Measurements from ENCODE around the gene CDKAL1.
"Not testable (repeated sequence)": the region's sequence is repeated elsewhere in the genome, so short reads cannot be mapped to it uniquely, and the experiment has no call there.

CDKAL1 gene

GRCh38 chr6:20542927-20543602 is 8.8 kb downstream of the CDKAL1 start:
- FAIRE-seq (peak; percentile 91), DNase-seq (ENCODE audit: insufficient read length, low spot score) (no peak)
- TF ChIP-seq SPI1 (IDR thresholded peaks at IDR 0.05; ENCODE audit: low read depth, low read length), result no peak
- no peak for TF ChIP-seq POLR2A (IDR thresholded peaks at IDR 0.05; ENCODE audit: low read depth, low read length)
- TF ChIP-seq POLR2AphosphoS5 (IDR thresholded peaks at IDR 0.05; ENCODE audit: low read depth, low read length), result no peak
- no peak for TF ChIP-seq PAX5 (IDR thresholded peaks at IDR 0.05; ENCODE audit: insufficient read depth, low read length, severe bottlenecking)
- TF ChIP-seq POU2F2 (IDR thresholded peaks at IDR 0.05; ENCODE audit: low read depth, low read length), result no peak
- TF ChIP-seq TAF1 (IDR thresholded peaks at IDR 0.05; ENCODE audit: low read depth, low read length), result no peak

DNA sequence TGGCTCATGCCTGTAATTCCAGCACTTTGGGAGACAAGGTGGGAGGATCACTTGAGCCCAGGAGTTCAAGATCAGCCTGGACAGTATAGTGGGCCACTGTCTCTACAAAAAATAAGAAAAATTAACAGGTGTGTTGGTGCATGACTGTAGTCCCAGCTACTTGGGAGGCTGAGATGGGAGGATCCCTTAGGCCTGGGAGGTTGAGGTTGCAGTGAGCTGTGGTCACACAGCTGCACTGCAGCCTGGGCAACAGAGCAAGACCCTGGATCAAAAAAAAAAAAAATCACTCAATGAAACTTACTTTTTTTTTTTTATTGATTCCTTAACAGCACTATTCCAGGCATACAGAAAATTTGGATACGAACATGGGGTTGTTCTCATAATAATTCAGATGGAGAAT is 14.0 kb downstream of the CDKAL1 start:
- DNase-seq (ENCODE audit: insufficient read length, low spot score) (no peak), FAIRE-seq (no peak)
- TF ChIP-seq TAF1 (IDR thresholded peaks at IDR 0.05; ENCODE audit: low read depth, low read length), result no peak
- no peak for TF ChIP-seq SPI1 (IDR thresholded peaks at IDR 0.05; ENCODE audit: low read depth, low read length)
- TF ChIP-seq POU2F2 (IDR thresholded peaks at IDR 0.05; ENCODE audit: low read depth, low read length), result no peak
- no peak for TF ChIP-seq POLR2A (IDR thresholded peaks at IDR 0.05; ENCODE audit: low read depth, low read length)
- no peak for TF ChIP-seq PAX5 (IDR thresholded peaks at IDR 0.05; ENCODE audit: insufficient read depth, low read length, severe bottlenecking)
- TF ChIP-seq POLR2AphosphoS5 (IDR thresholded peaks at IDR 0.05; ENCODE audit: low read depth, low read length), result no peak

- FAIRE-seq; DNase-seq (ENCODE audit: insufficient read length, low spot score): not testable (repeated sequence)
Observed at GRCh38 chr6:20549398-20549797, 15.1 kb downstream of the CDKAL1 start.

DNA sequence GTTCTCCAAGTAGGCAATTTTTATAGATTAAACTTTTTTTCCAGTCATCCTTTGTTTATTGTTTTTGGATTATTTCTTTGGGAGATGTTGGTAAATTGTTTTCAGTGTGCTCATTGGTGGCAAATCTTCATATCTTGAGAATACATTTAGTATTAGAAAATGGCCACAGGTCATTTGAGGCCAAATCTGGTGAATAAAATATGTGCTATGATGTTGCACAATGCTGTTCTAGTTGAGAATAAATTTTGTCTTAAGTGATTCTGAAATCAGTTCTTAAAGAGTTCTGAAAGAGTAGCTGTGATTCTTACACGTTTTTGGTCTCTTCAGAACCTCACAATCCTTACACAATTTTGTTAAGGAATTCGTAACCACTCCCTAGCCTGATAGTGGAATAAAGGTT is 20.1 kb downstream of the CDKAL1 start:
- DNase-seq (ENCODE audit: insufficient read length, low spot score) (no peak), FAIRE-seq (no peak)
- no peak for TF ChIP-seq SPI1 (IDR thresholded peaks at IDR 0.05; ENCODE audit: low read depth, low read length)
- no peak for TF ChIP-seq PAX5 (IDR thresholded peaks at IDR 0.05; ENCODE audit: insufficient read depth, low read length, severe bottlenecking)
- TF ChIP-seq POU2F2 (IDR thresholded peaks at IDR 0.05; ENCODE audit: low read depth, low read length), result no peak
- no peak for TF ChIP-seq POLR2AphosphoS5 (IDR thresholded peaks at IDR 0.05; ENCODE audit: low read depth, low read length)
- no peak for TF ChIP-seq POLR2A (IDR thresholded peaks at IDR 0.05; ENCODE audit: low read depth, low read length)
- TF ChIP-seq TAF1 (IDR thresholded peaks at IDR 0.05; ENCODE audit: low read depth, low read length), result no peak

DNA sequence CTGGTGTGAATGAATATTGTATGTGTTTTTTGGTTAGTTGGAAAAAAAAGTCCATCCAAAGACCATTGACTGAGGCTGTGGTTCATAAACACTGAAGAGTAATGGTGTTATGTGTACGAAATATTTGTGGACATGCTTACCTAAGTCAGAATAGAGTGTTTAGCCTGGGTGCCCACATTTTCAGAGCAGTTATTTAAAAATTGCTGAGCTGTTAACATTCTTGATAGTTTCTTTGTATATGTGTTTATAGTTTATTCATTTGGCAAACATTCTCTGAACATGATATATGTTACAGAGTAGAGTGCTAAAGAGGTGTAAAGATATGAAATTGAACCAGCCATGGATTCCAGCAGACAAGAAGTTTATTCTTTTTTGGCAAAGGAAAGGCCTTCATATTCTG is 20.6 kb downstream of the CDKAL1 start:
- no peak for DNase-seq (ENCODE audit: insufficient read length, low spot score)
- TF ChIP-seq TAF1 (IDR thresholded peaks at IDR 0.05; ENCODE audit: low read depth, low read length), result no peak
- TF ChIP-seq POLR2AphosphoS5 (IDR thresholded peaks at IDR 0.05; ENCODE audit: low read depth, low read length), result no peak
- TF ChIP-seq POU2F2 (IDR thresholded peaks at IDR 0.05; ENCODE audit: low read depth, low read length), result no peak
- TF ChIP-seq PAX5 (IDR thresholded peaks at IDR 0.05; ENCODE audit: insufficient read depth, low read length, severe bottlenecking), result no peak
- TF ChIP-seq POLR2A (IDR thresholded peaks at IDR 0.05; ENCODE audit: low read depth, low read length), result no peak
- TF ChIP-seq SPI1 (IDR thresholded peaks at IDR 0.05; ENCODE audit: low read depth, low read length), result no peak
- no peak for FAIRE-seq

GRCh38 chr6:20559924-20560551 is 25.8 kb downstream of the CDKAL1 start:
- TF ChIP-seq TAF1 (IDR thresholded peaks at IDR 0.05; ENCODE audit: low read depth, low read length) (no peak), POU2F2 (IDR thresholded peaks at IDR 0.05; ENCODE audit: low read depth, low read length) (no peak), POLR2AphosphoS5 (IDR thresholded peaks at IDR 0.05; ENCODE audit: low read depth, low read length) (no peak), PAX5 (IDR thresholded peaks at IDR 0.05; ENCODE audit: insufficient read depth, low read length, severe bottlenecking) (no peak), SPI1 (IDR thresholded peaks at IDR 0.05; ENCODE audit: low read depth, low read length) (no peak), POLR2A (IDR thresholded peaks at IDR 0.05; ENCODE audit: low read depth, low read length) (no peak)
- DNase-seq (ENCODE audit: insufficient read length, low spot score) (no peak), FAIRE-seq (no peak)

GRCh38 chr6:20563377-20563776 is 29.1 kb downstream of the CDKAL1 start:
- TF ChIP-seq POU2F2 (IDR thresholded peaks at IDR 0.05; ENCODE audit: low read depth, low read length), result no peak
- no peak for TF ChIP-seq TAF1 (IDR thresholded peaks at IDR 0.05; ENCODE audit: low read depth, low read length)
- TF ChIP-seq SPI1 (IDR thresholded peaks at IDR 0.05; ENCODE audit: low read depth, low read length), result no peak
- TF ChIP-seq POLR2AphosphoS5 (IDR thresholded peaks at IDR 0.05; ENCODE audit: low read depth, low read length), result no peak
- no peak for TF ChIP-seq POLR2A (IDR thresholded peaks at IDR 0.05; ENCODE audit: low read depth, low read length)
- no peak for FAIRE-seq
- DNase-seq (ENCODE audit: insufficient read length, low spot score), result no peak

DNA sequence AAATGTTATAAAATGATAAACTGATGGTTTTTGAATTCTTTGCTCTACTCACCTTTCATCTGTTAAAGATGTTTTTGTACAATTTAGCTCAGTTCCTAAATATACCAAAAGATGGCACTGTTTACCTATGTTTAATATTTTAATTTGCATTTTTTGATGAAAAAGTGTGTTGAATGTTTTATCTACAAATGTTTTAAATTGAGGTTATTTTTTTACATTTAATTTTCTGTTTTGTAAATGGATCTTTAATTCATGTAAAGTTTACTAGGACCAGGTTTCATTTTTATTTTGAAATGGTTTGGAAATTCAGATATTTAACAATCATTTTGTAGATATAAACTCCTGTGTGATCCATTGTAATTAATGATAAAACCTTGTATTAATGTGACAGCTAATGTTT is 30.0 kb downstream of the CDKAL1 start:
- TF ChIP-seq POU2F2 (IDR thresholded peaks at IDR 0.05; ENCODE audit: low read depth, low read length), result no peak
- no peak for TF ChIP-seq POLR2A (IDR thresholded peaks at IDR 0.05; ENCODE audit: low read depth, low read length)
- no peak for TF ChIP-seq PAX5 (IDR thresholded peaks at IDR 0.05; ENCODE audit: insufficient read depth, low read length, severe bottlenecking)
- TF ChIP-seq SPI1 (IDR thresholded peaks at IDR 0.05; ENCODE audit: low read depth, low read length), result no peak
- TF ChIP-seq POLR2AphosphoS5 (IDR thresholded peaks at IDR 0.05; ENCODE audit: low read depth, low read length), result no peak
- no peak for TF ChIP-seq TAF1 (IDR thresholded peaks at IDR 0.05; ENCODE audit: low read depth, low read length)
- no peak for FAIRE-seq
- DNase-seq (ENCODE audit: insufficient read length, low spot score), result no peak

DNA sequence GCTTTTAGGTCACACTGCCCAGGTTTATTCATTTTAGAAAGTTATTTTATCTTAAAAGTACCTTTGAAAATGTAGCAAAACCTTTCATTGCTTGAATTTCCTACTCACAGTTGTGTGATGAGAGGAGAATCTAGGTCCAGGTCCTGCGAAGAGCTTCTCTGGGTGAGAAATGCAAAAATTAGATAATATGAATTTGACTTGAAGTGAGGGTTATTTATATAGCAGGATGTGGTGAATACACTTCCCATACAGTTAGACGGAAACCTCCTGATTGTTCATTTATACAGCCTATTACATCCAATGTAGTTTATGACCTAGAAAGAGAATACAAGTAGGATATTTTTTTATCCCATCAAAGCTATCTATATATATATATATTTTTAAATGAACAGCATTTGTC is 30.5 kb downstream of the CDKAL1 start:
- TF ChIP-seq POU2F2 (IDR thresholded peaks at IDR 0.05; ENCODE audit: low read depth, low read length) (no peak), POLR2AphosphoS5 (IDR thresholded peaks at IDR 0.05; ENCODE audit: low read depth, low read length) (no peak), PAX5 (IDR thresholded peaks at IDR 0.05; ENCODE audit: insufficient read depth, low read length, severe bottlenecking) (no peak), TAF1 (IDR thresholded peaks at IDR 0.05; ENCODE audit: low read depth, low read length) (no peak), POLR2A (IDR thresholded peaks at IDR 0.05; ENCODE audit: low read depth, low read length) (no peak), SPI1 (IDR thresholded peaks at IDR 0.05; ENCODE audit: low read depth, low read length) (no peak)
- DNase-seq (ENCODE audit: insufficient read length, low spot score) (peak; percentile 16), FAIRE-seq (no peak)

GRCh38 chr6:20565342-20565741 is 31.1 kb downstream of the CDKAL1 start:
- FAIRE-seq, result peak; percentile 56
- peak; percentile 9 for DNase-seq (ENCODE audit: insufficient read length, low spot score)
- TF ChIP-seq SPI1 (IDR thresholded peaks at IDR 0.05; ENCODE audit: low read depth, low read length), result no peak
- TF ChIP-seq PAX5 (IDR thresholded peaks at IDR 0.05; ENCODE audit: insufficient read depth, low read length, severe bottlenecking), result no peak
